Renal cortical epithelial cell (primary cell): ENCODE measurements around the gene NUMBL. TPM values are rescaled to one million over a fixed set of nuclear protein-coding genes. Genes with fewer than 3 reads are reported as not detected.

ENCODE experiments used
- DNase-seq: peaks from one replicate; pipeline ENCODE4 v3.0.0-alpha.2; 2011; ENCODE audit warnings: low read depth
- total RNA-seq: library from RNA; depleted of rRNA; stranded (reverse); fragments of >200 nt; gene quantifications from 2 replicates; pipeline ENCODE4 v1.2.3, GENCODE V29; 2014

The NUMBL gene
- total RNA-seq, 1 donor from 2014 or later: 31.0 TPM

DNA sequence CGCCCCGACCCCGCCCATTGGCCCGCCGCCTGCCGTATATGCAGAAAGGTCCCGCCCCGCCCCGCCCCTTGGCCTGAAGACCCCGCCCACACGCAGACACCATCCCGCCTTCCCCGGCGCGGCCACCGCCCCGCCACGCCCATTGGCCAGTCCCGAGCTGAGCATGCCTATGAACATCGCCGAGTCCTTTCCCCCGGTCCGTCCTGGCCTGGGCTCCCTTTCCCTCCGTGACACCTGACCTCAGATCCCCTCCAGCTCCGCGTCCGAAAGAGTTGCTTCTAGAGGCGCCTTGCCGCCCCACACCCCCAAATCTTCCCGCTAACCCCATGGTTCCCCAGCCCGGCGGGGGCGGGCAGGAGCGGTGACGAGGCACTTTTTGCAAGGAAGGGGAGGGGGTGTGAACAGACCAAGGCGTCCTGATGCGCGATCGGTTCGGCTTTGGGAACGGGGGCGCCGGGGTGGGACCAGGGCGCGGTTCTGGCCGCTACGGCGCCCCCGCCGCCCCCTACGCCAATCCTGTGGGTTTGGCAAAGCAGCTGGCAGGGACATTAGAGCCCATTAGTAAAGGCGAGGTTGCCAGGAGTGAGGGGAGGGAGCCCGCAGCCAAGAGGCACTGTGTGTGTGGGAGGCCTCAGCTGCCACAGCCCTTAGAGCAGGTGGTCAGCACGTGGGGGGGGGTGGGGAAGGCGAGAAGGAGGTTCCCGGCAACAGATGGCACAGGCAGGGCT lies 406 bp upstream of the NUMBL start:
- peak; percentile 57 for DNase-seq

GRCh38 chr19:40689339-40690049 lies 957 bp downstream of the NUMBL start:
- DNase-seq: no peak

GRCh38 chr19:40688987-40689338 lies 1.5 kb downstream of the NUMBL start:
- DNase-seq: no peak

GRCh38 chr19:40688309-40688708 lies 2.1 kb downstream of the NUMBL start:
- no peak for DNase-seq

DNA sequence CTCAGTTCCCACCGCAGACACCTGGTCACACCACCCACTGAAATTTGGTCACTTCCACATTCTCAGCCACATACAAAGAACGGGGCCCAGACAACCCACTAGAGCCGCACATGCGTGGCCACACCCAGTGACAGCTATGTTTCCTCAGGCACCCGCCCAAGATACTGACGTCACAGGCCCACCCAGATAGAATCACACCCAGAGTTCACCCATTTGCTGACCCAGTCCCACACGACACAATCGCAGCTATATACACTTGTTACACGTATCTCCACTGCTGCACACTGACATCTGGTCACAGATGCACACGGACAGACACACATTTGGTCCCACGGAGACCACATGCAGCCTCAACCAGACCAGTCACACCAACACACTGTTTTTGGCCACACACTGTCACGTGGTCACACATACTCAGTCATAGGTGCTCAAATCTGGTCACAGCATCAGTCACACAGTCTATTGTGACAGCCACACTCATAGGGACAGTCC lies 2.9 kb downstream of the NUMBL start:
- no peak for DNase-seq

DNA sequence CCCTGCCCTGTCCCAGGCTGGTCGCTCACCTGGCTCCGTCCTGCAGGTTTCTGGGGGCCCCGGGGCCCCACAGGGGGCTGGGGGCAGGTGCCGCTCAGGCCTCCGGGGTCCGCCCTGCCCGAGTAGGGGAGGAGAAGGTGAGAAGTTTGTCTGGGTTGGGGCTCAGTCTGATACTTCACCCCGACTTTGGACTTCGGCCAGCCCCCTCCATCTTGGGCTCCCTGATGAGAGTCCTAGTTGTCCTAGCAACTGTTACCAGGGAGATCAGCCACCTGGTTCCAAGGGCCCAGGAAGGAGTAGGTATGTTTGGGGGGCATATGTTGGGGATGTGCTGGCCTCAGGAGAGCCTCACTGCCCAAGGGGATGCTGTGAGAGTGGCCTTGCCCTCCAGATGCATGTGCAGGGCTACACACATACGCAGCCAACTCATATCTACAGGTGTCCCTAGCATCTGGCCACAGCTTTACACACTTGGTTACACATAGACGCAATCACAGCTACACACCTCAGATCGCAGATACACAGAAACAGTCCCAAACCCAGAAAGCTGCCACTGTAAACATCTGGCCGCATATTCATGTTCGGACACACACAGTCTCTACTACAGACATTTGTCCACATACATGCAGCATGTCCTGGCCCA lies 3.4 kb downstream of the NUMBL start:
- no peak for DNase-seq

DNA sequence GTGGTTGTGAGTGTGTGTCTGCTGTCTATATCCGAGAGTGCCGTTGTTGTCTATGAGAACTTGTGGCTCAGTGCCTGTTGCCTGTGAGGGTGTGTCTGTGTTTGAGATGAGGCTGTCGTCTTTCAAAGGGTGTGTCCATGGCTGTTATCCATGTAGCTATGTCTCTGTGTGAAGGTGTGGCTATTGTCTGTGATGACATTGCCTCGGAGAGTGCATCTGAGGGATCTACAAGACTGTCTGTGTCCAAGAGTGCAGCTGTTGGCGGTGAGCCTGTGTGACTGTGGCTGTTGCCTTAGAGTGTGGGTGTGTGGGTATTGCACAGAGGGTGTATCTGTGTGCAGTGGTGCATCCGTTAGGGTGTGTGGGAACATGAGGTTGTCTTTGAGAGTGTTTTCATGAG lies 4.9 kb downstream of the NUMBL start:
- DNase-seq: no peak

- no peak for DNase-seq
These were observed 5.4 kb downstream of the NUMBL start for GRCh38 chr19:40685016-40685526.

DNA sequence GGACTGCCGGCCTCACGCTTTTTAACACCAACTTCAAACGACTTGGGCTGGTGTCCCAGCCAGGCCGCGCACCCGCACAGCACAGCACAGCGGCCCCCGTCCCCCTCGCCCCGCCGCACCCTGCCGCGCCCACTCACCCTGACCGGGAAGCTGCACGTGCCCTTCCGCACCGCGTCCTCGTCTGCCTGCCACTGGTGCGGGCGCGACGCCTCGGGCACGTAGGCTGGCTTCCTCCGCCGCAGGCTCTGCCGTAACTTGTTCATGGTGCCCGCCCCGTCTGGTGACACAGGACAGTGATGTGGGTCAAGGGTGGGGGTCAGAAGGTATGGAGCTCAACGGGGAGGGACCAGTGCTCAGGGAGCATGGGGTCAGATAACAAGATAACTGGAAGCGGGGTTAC lies 6.2 kb downstream of the NUMBL start:
- DNase-seq: no peak

DNA sequence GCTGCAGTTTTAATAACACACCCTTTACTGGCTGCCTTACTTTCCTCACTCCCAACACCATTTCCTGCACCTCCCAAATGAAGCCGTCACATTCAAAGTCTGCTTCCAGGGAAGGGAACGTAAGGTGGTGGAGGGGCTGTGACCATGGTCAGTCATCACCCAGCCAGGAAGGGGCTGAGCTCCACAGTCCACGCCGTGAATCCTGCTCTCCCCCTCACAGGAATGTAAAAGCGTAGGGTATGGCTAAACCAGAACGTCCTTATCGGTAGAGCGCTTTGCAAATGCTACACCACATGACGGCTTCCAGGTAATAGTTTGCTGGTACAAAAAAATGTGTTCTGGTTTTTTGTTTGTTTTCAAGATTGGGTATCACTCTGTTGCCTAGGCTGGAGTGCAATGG lies 7.0 kb downstream of the NUMBL start:
- no peak for DNase-seq

DNA sequence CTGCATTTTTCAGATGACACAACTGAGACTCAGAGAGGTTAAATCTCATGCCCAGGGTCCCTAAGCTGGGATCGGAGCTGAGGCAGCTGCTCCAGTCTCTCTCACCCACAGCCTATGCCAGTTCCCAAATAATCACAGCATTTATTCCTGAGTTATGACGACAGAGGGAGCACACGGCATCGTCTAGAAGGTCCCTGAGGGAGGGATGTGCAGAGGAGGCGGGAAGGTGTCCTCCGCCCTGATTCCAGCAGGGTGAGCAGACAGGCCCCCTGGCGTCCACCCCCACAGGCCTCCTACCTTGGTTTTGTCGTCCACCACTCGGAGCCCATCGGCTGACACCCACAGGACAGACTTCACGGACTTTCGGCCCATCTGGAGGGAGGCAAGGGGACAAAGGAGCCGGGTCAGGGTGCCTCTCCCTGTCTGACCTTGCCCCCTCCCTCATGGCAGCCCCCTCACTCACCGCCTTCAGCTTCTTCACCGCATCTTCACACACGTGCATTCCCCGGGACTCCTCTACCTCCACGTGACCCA lies 8.0 kb downstream of the NUMBL start:
- DNase-seq: no peak

DNA sequence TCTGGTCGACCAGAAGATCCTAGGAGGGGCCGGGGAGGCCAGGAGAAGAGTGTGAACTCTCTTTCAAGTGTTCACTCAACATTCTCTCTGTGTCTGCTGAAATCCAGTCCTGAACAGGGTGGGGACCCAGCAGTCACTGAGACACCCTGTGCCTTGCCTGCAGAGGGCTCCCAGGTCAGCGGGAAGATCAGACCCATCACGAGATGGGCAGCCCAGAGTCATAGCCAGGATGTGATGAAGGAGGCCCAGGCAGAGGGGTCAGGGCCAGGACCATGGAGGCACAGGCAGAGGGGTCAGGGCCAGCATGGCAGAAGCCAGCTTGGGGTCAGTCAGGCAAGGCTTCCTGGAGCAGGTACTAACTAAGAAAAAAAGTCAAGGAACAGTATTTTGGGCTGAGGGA lies 9.4 kb downstream of the NUMBL start:
- DNase-seq: no peak

- no peak for DNase-seq
These were observed 13.3 kb downstream of the NUMBL start for GRCh38 chr19:40677156-40677555.

GRCh38 chr19:40674291-40674690 lies 16.2 kb downstream of the NUMBL start:
- no peak for DNase-seq

DNA sequence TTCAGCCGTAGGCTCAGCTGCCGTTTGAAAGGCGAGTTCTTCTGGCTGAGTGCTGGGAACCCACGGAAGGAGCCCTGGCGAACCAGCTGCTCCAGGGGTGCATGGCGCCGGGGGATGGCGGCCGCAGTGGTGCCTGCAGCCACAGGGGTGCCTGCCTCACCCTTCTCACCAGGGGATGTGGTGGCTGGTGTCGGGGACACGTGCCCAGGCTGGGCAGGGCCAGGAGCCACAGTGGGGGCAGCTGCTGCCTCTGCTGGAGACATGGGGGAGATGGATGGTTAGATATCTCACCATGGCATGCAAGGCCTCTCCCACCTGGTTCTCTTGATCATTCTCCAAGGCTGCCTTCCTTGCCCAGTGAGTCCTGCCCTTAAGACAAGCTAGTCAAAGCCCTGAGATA lies 17.1 kb downstream of the NUMBL start:
- no peak for DNase-seq

GRCh38 chr19:40672573-40673299 lies 17.7 kb downstream of the NUMBL start:
- no peak for DNase-seq

GRCh38 chr19:40672038-40672437 lies 18.4 kb downstream of the NUMBL start:
- DNase-seq: no peak

DNA sequence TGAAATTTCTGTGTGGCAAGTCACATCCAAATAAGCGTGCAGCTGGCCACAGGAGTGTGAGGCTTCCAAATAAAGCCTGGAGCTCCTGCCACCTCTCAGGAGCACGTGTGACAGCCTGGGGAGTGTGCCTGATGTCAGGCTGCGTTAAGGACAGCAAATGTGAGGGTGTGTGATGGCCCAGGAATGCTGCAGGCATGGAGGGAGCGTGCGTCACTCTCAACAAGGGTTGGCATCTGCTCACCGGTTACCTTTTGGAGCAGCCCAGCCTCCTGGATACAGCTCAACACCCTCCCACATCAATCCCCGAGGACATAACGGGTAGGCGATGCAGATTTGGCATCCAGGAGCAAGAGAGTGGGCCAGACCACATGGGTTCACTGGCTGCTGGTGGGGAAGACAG lies 19.0 kb downstream of the NUMBL start:
- DNase-seq: no peak

- no peak for DNase-seq
These were observed 21.3 kb downstream of the NUMBL start for GRCh38 chr19:40668991-40669614.

GRCh38 chr19:40667602-40668001 lies 22.8 kb downstream of the NUMBL start:
- no peak for DNase-seq

DNA sequence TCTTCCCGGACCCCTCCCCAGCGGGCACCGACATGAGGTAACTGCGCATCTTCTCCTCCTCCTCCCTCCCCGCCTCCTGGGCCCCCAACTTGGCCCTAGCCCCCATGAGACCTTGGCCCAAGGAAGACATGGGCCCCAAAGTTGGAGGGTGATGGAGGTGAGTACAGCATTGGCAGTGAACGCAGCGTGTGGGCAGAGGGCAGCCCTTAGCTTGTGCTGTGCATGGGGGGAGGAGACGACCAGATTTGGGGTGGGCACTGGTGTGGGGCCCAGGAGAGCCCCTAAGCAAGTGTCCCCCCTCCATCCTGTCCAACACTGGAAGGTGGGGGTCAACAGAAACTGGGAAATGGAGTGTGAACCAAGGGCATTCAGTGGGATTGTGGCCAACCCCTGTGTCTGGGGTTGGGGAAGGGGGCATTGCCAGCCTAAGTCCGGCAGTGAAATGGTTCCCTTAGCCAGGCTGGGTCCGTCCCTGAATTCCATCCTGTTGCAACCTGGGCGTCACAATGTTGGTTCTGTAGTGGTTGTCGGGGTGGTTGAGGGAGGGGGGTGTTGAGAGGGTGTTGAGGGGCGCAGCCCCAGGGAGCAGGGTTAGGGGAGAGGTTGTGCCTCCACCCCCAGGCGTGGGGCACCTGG lies 23.5 kb downstream of the NUMBL start:
- no peak for DNase-seq
